ENCODE results near the gene HLA-DOA. TPM values are rescaled to one million over a fixed set of nuclear protein-coding genes. Genes with fewer than 3 reads are reported as not detected.

Gene HLA-DOA
- total and polyA plus RNA-seq, 2 donors (not counting 1 experiment from before 2014, with no cell fraction given), result 209 to 338 TPM

DNA sequence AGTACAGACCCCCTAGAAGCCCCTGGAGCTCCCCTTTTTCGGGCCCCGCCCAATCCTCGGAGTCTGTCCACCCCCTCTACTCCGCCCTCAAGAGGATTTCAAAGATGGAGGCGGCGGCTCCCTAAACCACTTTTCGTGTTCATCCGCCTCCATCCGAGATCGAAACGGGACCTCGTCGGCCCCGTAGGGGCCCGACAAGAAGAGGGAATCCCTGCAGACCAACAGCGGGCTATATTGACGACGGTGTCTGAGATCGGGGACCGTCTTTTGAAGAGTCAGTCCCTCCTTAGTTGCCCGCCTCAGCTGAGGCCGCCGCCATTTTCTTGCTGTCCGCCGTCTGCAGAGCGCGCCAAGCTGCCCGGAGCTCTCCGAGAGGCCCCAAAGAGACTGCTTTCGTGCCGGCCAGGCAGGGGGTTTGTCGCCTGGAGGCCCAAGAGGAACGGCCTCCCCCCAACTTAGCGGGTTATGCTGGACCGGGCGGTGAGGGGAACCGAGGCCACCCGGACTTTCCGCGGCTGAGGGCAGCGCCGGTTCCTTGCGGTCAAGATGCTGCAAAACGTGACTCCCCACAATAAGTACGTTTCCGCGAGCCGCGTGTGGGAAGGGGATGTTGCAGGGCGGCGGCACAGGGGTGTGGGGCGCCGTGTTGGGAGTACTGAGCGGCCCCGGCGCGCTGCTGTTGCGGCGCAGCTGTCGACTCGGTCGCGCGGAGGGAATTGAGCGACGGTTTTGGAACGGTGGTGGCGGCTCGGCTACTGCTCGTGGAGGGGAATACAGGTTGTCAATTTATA is 36.8 kb downstream of the HLA-DOA start:
- peaks cover 29 to 41% of the 10 kb centered on the region in 2 donors for H3K4me1 ChIP-seq (ENCODE audit: control insufficient read depth in 2 of 2, insufficient read depth in 2 of 2, low read length in 2 of 2)
- peaks cover 0 to 44% of the 10 kb centered on the region in 2 experiments for H3K36me3 ChIP-seq (replicated peaks in 1 of 2; ENCODE audit: control extremely low read depth in 1 of 2, control insufficient read depth in 1 of 2, extremely low read depth in 1 of 2, insufficient read depth in 2 of 2, low read length in 1 of 2)
- WGBS (ENCODE audit: insufficient coverage), result under 1% methylated on average over 65 of the region's 70 CpGs
- peaks cover 79% of the 10 kb centered on the region for H3K79me2 ChIP-seq (ENCODE audit: control insufficient read depth, insufficient read depth, low read length)
- no peaks in the 10 kb centered on the region for H3K27me3 ChIP-seq (replicated peaks in 1 of 4; ENCODE audit: control extremely low read depth in 1 of 4, control insufficient read depth in 3 of 4, insufficient read depth in 4 of 4, low read length in 3 of 4)
- peak overlapping the region; percentile 11 for H2AFZ ChIP-seq (ENCODE audit: insufficient read depth, low read depth, low read length, poor library complexity, severe bottlenecking)
- H3K9me3 ChIP-seq (ENCODE audit: control extremely low read depth in 1 of 3, control insufficient read depth in 2 of 3, insufficient read depth in 1 of 3, low read length in 2 of 3), result no peaks in the 10 kb centered on the region
- H3K4me2 ChIP-seq (replicated peaks; ENCODE audit: low read depth, low read length, poor library complexity, severe bottlenecking), result peak overlapping the region; percentile 88
- no peak for ATAC-seq (ENCODE audit: low read depth)
- intact Hi-C loops (cut with micrococcal nuclease), result loop anchor here (1.0 to 5.0 kb wide), 6 partner anchors 12 to 795 kb away; partner anchors contain the start of genes AGPAT1, HLA-DMA and RNF5
- H3K27ac Mint-ChIP-seq, result peak overlapping the region; percentile 99
- ChIA-PET CTCF (interaction anchor here (0.6 to 28.4 kb wide), 23 partner anchors 8 to 276 kb away, joined by 3 to 822 read pairs (median 6); partner anchors contain the start of genes HLA-DMA, HLA-DMB, PSMB8 and RING1), POLR2A (interaction anchor here (0.5 to 11.8 kb wide), 38 partner anchors 9 to 1264 kb away, joined by 3 to 349 read pairs (median 6); partner anchors contain the start of genes HLA-DMA, HLA-DMB, HLA-DOA and HLA-DPA1)
- H4K20me1 ChIP-seq (ENCODE audit: control insufficient read depth, insufficient read depth, low read length, poor library complexity, severe bottlenecking), result peaks cover 54% of the 10 kb centered on the region
- H3K9me3 Mint-ChIP-seq (ENCODE audit: insufficient read depth), result no peaks in the 10 kb centered on the region
- peak overlapping the region; percentile 91 for H3K9ac ChIP-seq (ENCODE audit: low read length)
- no peaks in the 10 kb centered on the region for H3K27me3 Mint-ChIP-seq
- H3K4me3 Mint-ChIP-seq, result peak overlapping the region; percentile 96
- peak overlapping the region; percentile 87 to 99 (median 96) for H3K4me3 ChIP-seq (ENCODE audit: control extremely low read depth in 1 of 5, extremely low read depth in 1 of 5, insufficient read depth in 1 of 5, low read depth in 2 of 5, low read length in 4 of 5)
- TF ChIP-seq, protein P1, sequence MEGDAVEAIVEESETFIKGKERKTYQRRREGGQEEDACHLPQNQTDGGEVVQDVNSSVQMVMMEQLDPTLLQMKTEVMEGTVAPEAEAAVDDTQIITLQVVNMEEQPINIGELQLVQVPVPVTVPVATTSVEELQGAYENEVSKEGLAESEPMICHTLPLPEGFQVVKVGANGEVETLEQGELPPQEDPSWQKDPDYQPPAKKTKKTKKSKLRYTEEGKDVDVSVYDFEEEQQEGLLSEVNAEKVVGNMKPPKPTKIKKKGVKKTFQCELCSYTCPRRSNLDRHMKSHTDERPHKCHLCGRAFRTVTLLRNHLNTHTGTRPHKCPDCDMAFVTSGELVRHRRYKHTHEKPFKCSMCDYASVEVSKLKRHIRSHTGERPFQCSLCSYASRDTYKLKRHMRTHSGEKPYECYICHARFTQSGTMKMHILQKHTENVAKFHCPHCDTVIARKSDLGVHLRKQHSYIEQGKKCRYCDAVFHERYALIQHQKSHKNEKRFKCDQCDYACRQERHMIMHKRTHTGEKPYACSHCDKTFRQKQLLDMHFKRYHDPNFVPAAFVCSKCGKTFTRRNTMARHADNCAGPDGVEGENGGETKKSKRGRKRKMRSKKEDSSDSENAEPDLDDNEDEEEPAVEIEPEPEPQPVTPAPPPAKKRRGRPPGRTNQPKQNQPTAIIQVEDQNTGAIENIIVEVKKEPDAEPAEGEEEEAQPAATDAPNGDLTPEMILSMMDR (IDR thresholded peaks at IDR 0.05), result no peak
- no peak for TF ChIP-seq EZH2 (IDR thresholded peaks at IDR 0.05; ENCODE audit: borderline replicate concordance, insufficient read depth, low read depth, low read length, poor library complexity, severe bottlenecking)
- H3K4me1 Mint-ChIP-seq, result peaks cover 38% of the 10 kb centered on the region
- H3K27ac ChIP-seq (ENCODE audit: low read length in 2 of 2), result peak overlapping the region; percentile 71 to 75
- no peak for DNase-seq

All from B cell (primary cell).